Mucosa of descending colon (tissue), 3 donors: ENCODE results near the gene NEURL4. TPM values are rescaled to one million over a fixed set of nuclear protein-coding genes. Genes with fewer than 3 reads are reported as not detected.

Experiments used
- ATAC-seq: fragments of 200-7000 bp; cut with Tn5 transposase; one replicate; pipeline ENCODE4 v1.9.1; 2020; ENCODE audit warnings: mild to moderate bottlenecking, moderate library complexity
- DNase-seq, 3 donors: peaks; one replicate each; pipeline ENCODE4 v3.0.0-alpha.2; 2020
- H3K36me3 ChIP-seq: fragments of 200-600 bp; one replicate; pipeline ENCODE4 v1.8.0; 2021; ENCODE audit warnings: low read depth, mild to moderate bottlenecking
- H3K4me1 ChIP-seq: fragments of 200-600 bp; one replicate; pipeline ENCODE4 v1.8.0; 2021; ENCODE audit warnings: low read depth, mild to moderate bottlenecking
- H3K4me3 ChIP-seq: fragments of 200-600 bp; one replicate; pipeline ENCODE4 v1.8.0; 2021; ENCODE audit warnings: mild to moderate bottlenecking
- H3K9me3 ChIP-seq: fragments of 200-600 bp; one replicate; pipeline ENCODE4 v1.8.0; 2021; ENCODE audit warnings: mild to moderate bottlenecking
- intact Hi-C, 2 donors: fragments of 100-400 bp; cut with DNase I in 1 of 2; cut with micrococcal nuclease in 1 of 2; formaldehyde crosslinking; loops; one replicate each; pipeline versions ENCODE4 v1.11.0 to v1.11.1; 2022; cut with DNase I, micrococcal nuclease
- total RNA-seq, 3 donors: library from RNA; stranded (reverse); fragmentation: NEBNext Ultra II Directional in 2 of 3; extraction: Animal tissue kit (Norgen Biotek cat#: 25700) in 2 of 3; gene quantifications; one replicate each; pipeline versions ENCODE4 v1.2.1 to v1.2.4, GENCODE V29; 2021 to 2023
- TF ChIP-seq, protein P1 (sequence below): fragments of 200-600 bp; IDR thresholded peaks from one replicate; pipeline ENCODE4 v1.8.0; 2022; ENCODE audit warnings: antibody characterized with exemption, mild to moderate bottlenecking
- donor health status: DM: no; HTN: no; CAD: no; lungs with moderate emphysema.
- donor health status: DM: no; HTN: no; CAD: no.
- donor health status: DM: no; HTN: yes; CAD: no.

Gene NEURL4
- total RNA-seq, 3 donors from 2014 or later = 39.0 to 59.1 (median 44.9) TPM

DNA sequence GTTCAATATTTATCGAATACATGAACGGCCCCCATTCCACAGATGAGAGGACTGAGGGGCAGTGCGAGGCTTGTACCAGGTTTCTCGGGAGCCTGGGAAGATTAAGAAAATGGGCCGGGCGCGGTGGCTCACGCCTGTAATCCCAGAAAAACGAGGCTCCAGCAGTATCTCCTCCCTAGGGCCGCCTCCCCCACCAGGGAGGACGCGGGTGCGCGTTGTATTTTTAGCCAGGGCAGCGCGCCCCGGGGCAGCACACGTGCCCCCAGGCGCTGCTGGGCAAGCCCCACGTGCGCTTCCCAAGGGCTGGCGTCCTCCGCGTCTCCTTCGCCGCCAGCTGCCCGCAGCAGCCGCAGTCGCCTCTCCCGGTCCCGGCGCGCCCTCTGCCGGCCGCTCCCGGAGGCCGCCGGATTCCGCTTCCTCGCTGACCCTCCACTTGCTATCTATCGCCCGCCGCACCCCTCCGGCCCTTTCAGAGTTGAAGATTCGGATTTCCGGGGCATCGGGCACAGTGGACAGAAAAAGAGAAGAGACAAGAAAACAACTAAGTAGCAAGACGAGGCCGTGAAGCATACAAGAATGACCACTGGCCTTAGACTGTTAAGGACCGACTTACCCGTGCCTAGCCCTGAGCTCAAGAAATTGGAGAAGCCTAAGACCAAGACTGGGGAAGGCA lies 32.8 kb downstream of the NEURL4 start:
- no peaks in the 10 kb centered on the region for H3K36me3 ChIP-seq
- no peak overlapping the region for H3K4me3 ChIP-seq
- peaks cover 20% of the 10 kb centered on the region for H3K4me1 ChIP-seq
- TF ChIP-seq, protein P1, sequence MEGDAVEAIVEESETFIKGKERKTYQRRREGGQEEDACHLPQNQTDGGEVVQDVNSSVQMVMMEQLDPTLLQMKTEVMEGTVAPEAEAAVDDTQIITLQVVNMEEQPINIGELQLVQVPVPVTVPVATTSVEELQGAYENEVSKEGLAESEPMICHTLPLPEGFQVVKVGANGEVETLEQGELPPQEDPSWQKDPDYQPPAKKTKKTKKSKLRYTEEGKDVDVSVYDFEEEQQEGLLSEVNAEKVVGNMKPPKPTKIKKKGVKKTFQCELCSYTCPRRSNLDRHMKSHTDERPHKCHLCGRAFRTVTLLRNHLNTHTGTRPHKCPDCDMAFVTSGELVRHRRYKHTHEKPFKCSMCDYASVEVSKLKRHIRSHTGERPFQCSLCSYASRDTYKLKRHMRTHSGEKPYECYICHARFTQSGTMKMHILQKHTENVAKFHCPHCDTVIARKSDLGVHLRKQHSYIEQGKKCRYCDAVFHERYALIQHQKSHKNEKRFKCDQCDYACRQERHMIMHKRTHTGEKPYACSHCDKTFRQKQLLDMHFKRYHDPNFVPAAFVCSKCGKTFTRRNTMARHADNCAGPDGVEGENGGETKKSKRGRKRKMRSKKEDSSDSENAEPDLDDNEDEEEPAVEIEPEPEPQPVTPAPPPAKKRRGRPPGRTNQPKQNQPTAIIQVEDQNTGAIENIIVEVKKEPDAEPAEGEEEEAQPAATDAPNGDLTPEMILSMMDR = peak; percentile 92
- peak; percentile 85 to 91 (median 86) for DNase-seq
- no peaks in the 10 kb centered on the region for H3K9me3 ChIP-seq
- intact Hi-C loops = no loop called here
- peak; percentile 52 for ATAC-seq

DNA sequence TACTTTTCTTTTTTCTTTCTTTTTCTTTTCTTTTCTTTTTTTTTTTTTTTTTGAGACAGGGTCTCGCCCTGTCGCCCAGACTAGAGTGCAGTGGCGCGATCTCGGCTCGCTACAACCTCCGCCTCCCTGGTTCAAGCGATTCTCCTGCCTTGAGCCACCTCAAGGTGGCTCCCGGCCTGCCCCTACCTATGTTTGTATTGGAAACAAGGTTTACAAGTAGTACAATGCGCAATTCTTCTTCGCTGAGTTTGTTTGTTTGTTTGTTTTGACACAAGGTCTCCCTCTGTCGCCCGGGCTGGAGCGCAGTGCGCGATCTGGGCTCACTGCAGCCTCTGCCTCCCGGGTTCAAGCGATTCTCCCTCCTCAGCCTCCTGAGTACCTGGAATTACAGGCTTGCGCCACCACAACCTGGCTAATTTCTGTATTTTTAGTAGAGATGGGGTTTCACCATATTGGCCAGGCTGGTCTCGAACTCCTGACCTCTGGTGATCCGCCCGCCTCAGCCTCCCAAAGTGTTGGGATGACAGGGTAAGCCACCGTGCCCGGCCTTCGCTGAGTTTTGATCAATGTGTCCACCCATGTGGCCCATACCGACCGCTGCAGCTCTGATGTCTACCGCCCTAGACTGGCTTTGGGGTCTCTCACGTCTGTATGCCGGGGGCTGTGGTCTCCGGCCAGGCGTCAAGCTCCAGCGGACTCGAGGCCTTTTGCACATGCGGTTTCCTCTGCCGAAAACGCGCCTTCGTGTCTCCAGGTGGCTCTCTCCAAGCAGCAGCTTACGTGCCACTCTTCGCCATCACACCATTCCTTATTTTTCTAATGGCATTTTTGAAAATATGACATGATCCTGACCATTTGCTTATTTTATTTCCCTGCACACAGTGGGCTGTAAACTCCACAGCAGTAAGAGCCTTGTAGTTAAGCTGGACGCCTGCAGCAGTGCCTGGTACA lies 33.6 kb downstream of the NEURL4 start:
- TF ChIP-seq, protein P1 = no peak
- H3K9me3 ChIP-seq = no peaks in the 10 kb centered on the region
- DNase-seq (peak in 2 of 3 donors; percentile 52 to 56), ATAC-seq (peak; percentile 25)
- no peak overlapping the region for H3K4me3 ChIP-seq
- intact Hi-C loops = no loop called here
- peaks cover 23% of the 10 kb centered on the region for H3K4me1 ChIP-seq
- no peaks in the 10 kb centered on the region for H3K36me3 ChIP-seq

DNA sequence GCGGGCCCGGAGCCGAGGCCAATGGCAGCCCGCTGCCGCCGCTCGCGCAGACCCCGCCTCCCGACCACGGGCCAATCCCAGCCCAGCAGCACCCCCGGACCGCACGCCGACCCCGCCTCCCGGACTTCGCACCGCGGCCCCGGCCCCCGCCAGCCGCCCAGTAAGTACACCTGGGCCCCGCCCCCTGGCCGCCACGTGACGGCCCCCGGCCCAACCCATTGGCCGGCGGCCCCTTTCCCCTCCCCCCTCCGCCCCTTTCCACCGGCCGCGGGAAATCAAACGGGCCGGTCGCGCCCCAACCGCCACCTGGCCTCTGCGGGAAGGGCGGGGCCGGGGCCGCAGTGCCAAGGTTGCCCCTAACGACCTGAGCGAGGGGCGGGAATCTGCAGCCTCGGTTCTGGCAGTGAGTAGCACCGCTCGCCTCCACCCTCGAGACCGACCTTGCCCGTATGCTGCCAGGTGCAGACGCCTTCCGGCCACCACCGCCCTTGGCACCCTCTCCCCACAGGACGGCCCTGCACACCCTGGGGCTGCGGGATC lies 34.5 kb downstream of the NEURL4 start, which contains the start of gene YBX2:
Gene YBX2 (minus strand): TSS at position 26 of the 540 bp plus-strand sequence. CDS start 139 bp downstream, outside the sequence.
- DNase-seq (peak; percentile 95 to 97 (median 95)), ATAC-seq (peak; percentile 87)
- TF ChIP-seq, protein P1 = no peak
- intact Hi-C loops = no loop called here
- Histone ChIP-seq H3K4me3 (no peak within 1 kb of the TSS), H3K9me3 (no peaks in the 10 kb centered on the region), H3K4me1 (peaks cover 23% of the 10 kb centered on the region), H3K36me3 (no peaks in the 10 kb centered on the region)

DNA sequence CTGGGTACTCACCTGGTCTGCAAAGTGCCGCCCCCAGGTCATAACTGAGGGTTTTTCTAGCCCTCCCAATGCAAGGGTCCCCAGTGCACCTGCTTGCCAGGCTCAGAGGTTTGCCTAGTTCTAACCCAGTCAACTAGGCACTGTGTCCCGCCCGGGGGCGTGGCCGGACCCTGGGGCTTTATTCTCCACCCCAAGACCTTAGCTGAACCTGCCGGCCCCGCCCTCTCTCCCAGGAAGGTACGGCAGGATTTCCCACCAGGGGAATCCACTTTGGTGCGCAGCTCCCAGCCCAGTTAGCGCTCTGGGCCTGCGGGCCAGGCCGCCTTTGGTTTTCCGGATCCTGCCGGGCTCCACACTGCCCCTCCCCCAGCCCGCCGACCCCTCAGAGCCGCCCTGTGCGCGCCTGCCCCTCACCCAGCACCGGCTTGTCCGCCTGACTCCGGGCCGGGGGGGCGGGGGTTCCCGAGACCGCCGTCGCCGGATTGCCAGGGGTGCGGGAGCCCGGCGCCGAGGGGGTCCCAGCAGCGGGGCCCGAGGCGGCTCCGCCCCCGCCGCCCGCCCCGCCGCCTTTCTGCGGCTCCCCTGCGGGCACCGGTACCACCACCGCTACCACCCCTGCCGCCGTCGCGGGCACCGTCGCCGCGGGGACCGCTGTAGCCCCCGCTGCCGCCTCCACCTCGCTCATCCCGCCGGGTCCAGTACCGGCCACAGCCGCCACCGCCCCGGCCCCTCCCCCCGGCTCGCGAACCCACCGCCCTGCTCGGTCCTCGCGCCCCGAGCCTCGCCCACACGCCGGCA lies 35.1 kb downstream of the NEURL4 start:
- intact Hi-C loops = no loop called here
- Histone ChIP-seq H3K4me3 (no peak overlapping the region), H3K9me3 (no peaks in the 10 kb centered on the region), H3K4me1 (peaks cover 23% of the 10 kb centered on the region), H3K36me3 (no peaks in the 10 kb centered on the region)
- ATAC-seq = peak; percentile 67
- TF ChIP-seq, protein P1 = no peak
- DNase-seq = peak; percentile 93 to 97 (median 94)

DNA sequence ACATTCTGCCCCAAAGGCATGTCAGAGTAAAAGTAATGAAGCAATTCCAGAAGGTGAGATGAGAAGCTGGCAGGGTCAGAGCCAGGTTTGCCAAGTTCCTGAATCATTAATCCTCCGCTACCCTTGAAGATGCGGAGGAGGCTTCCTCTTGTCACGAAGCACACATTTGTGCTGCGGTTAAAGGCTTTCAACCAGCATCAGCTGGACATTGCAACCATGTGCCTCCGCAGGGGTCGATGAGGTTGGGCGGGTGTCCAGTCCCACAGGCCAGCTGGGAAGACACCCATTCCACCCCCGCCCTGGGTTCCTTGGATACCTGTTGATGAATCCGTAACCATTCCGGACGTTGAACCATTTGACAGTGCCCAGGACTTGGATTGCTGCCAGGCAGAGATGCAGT lies 36.0 kb downstream of the NEURL4 start:
- H3K9me3 ChIP-seq = no peaks in the 10 kb centered on the region
- ATAC-seq (no peak), DNase-seq (peak in 2 of 3 donors; percentile 52 to 55)
- TF ChIP-seq, protein P1 = no peak
- H3K4me3 ChIP-seq = no peak overlapping the region
- H3K36me3 ChIP-seq = no peaks in the 10 kb centered on the region
- peaks cover 23% of the 10 kb centered on the region for H3K4me1 ChIP-seq
- intact Hi-C loops = no loop called here
